Kidney (tissue), 14 donors: Measurements from ENCODE around the gene SEC14L2. TPM values are rescaled to one million over a fixed set of nuclear protein-coding genes. Genes with fewer than 3 reads are reported as not detected.
A peak's percentile ranks its signal among the peaks of the same experiment; 100 is the strongest.

Experiments used
- DNase-seq, 5 donors: peaks; one replicate each; pipeline ENCODE4 v3.0.0-alpha.2; 2013 to 2020
- FAIRE-seq: peaks from 2 replicates; lab custom pipeline; 2012; peaks lifted over from hg19 to GRCh38; lab: Jason Lieb, UNC
- H3K27ac ChIP-seq, 2 donors: one replicate each; pipeline ENCODE4 v1.7.0; 2013; ENCODE audit warnings: low read depth in 2 of 2, low read length in 2 of 2, inconsistent platforms in 1 of 2
- H3K27me3 ChIP-seq: one replicate; pipeline ENCODE4 v1.7.1; 2013; ENCODE audit warnings: low read length, inconsistent platforms; ENCODE audit not compliant: control insufficient read depth, insufficient read depth
- H3K36me3 ChIP-seq, 3 donors: one replicate each; pipeline versions ENCODE4 v1.7.0 to v1.7.1; 2013; ENCODE audit warnings: low read length in 3 of 3, control low read depth in 1 of 3, inconsistent platforms in 1 of 3; ENCODE audit not compliant: insufficient read depth in 3 of 3, control insufficient read depth in 2 of 3
- H3K4me1 ChIP-seq, 3 donors: one replicate each; pipeline versions ENCODE4 v1.7.0 to v1.7.1; 2013; ENCODE audit warnings: low read length in 3 of 3, inconsistent platforms in 1 of 3, low read depth in 1 of 3; ENCODE audit not compliant: control insufficient read depth in 2 of 3, insufficient read depth in 2 of 3
- H3K4me3 ChIP-seq, 3 donors: one replicate each; pipeline versions ENCODE4 v1.7.0 to v1.8.1; 2013; ENCODE audit warnings: low read length in 3 of 3, control low read depth in 1 of 3, inconsistent platforms in 1 of 3
- H3K9ac ChIP-seq, 3 donors: one replicate each; pipeline versions ENCODE4 v1.7.0 to v1.7.1; 2013; ENCODE audit warnings: low read length in 3 of 3, control low read depth in 1 of 3, inconsistent platforms in 1 of 3
- H3K9me3 ChIP-seq, 3 donors: one replicate each; pipeline versions ENCODE4 v1.7.0 to v1.7.1; 2013; ENCODE audit warnings: low read length in 3 of 3, control low read depth in 1 of 3, inconsistent platforms in 1 of 3; ENCODE audit not compliant: control insufficient read depth in 2 of 3, insufficient read depth in 1 of 3
- CTCF ChIP-seq: IDR thresholded peaks from 3 replicates; pipeline ENCODE4 v1.5.1; 2012; ENCODE audit warnings: mild to moderate bottlenecking, moderate library complexity, borderline replicate concordance; ENCODE audit not compliant: insufficient read depth; ENCODE audit errors: extremely low read depth
- intact Hi-C: fragments of 100-400 bp; cut with DNase I; formaldehyde crosslinking; loops from one replicate; pipeline ENCODE4 v1.11.1; 2022
- polyA plus RNA-seq: library from polyadenylated mRNA; stranded (reverse); fragments of 350-450 nt; fragmentation: Illumina TruSeq; extraction: RNeasy Lipid Tissue Mini Kit (QIAGEN cat#74804); gene quantifications from one replicate; pipeline ENCODE4 v1.2.3, GENCODE V29; 2014; ENCODE audit warnings: low read depth, low replicate concordance; ENCODE audit not compliant: insufficient read depth
- total RNA-seq: library from RNA; stranded (reverse); fragmentation: NEBNext Ultra II Directional; extraction: Animal tissue kit (Norgen Biotek cat#: 25700); gene quantifications from one replicate; pipeline ENCODE4 v1.2.1, GENCODE V29; 2021
- donor health status: control.
- donor health status: control.
- donor health status: control.
- donor health status: control.
- donor health status: control.
- donor health status: DM: yes; HTN: yes; CAD: no.
- donor health status: Normal renal cell carcinoma (clear cell type).

SEC14L2 gene
- total and polyA plus RNA-seq, 2 donors from 2014 or later = 13.5 to 17.3 TPM

DNA sequence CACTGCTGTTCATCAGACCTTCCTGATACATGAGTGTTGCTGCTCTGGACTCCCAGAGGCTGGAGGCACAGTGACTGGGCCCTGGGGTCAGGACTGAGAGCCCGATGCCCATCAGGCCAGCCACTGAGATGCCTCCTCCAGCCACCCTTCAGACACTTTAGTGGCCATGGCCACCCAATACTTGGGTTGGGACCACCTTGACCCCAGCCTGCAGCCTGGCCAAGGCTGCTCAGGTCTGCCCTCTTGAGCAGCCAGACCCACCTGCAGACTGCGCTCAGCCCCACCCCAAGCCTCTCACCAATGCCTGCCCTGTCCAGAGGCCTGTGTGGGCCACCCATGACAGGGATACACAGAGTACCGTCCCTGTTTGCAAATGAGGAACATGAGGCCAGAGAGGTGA is 13.8 kb upstream of the SEC14L2 start:
- Histone ChIP-seq H3K9me3 (no peaks in the 10 kb centered on the region), H3K27ac (no peak overlapping the region), H3K9ac (no peak overlapping the region), H3K27me3 (no peaks in the 10 kb centered on the region), H3K4me3 (no peak overlapping the region), H3K36me3 (peaks cover 0 to 9% (median 3%) of the 10 kb centered on the region in 3 donors), H3K4me1 (peaks cover 0 to 12% (median 0%) of the 10 kb centered on the region in 3 donors)
- FAIRE-seq (no peak), DNase-seq (no peak)
- intact Hi-C loops = no loop called here
- no peak for TF ChIP-seq CTCF

- no peaks in the 10 kb centered on the region for H3K9me3 ChIP-seq
- H3K4me3 ChIP-seq = no peak overlapping the region
- H3K4me1 ChIP-seq = peaks cover 0 to 12% (median 0%) of the 10 kb centered on the region in 3 donors
- no peaks in the 10 kb centered on the region for H3K27me3 ChIP-seq
- DNase-seq (peak in 2 of 5 donors; percentile 43 to 61), FAIRE-seq (no peak)
- H3K9ac ChIP-seq = peak overlapping the region in 1 of 3 donors; percentile 86
- H3K36me3 ChIP-seq = peaks cover 0 to 9% (median 3%) of the 10 kb centered on the region in 3 donors
- intact Hi-C loops = loop anchor here (5.0 kb wide), 1 partner anchor 119 kb away; the partner anchor contains the start of gene OSM
- TF ChIP-seq CTCF = no peak
- no peak overlapping the region for H3K27ac ChIP-seq
These were observed 10.9 kb upstream of the SEC14L2 start for GRCh38 chr22:30385942-30386341.

GRCh38 chr22:30386608-30386959 is 10.2 kb upstream of the SEC14L2 start:
- no peaks in the 10 kb centered on the region for H3K27me3 ChIP-seq
- peak overlapping the region; percentile 62 to 69 (median 67) for H3K4me3 ChIP-seq
- no peaks in the 10 kb centered on the region for H3K9me3 ChIP-seq
- H3K4me1 ChIP-seq = peaks cover 0 to 12% (median 0%) of the 10 kb centered on the region in 3 donors
- no peak for TF ChIP-seq CTCF
- FAIRE-seq (no peak), DNase-seq (peak in 2 of 5 donors; percentile 78 to 79)
- peak overlapping the region; percentile 15 to 86 (median 49) for H3K9ac ChIP-seq
- peaks cover 0 to 9% (median 0%) of the 10 kb centered on the region in 3 donors for H3K36me3 ChIP-seq
- intact Hi-C loops = loop anchor here (5.0 kb wide), 1 partner anchor 119 kb away; the partner anchor contains the start of gene OSM
- H3K27ac ChIP-seq = no peak overlapping the region
